AG04449 (cell line): Measurements from ENCODE around the gene UBE2O.

ENCODE experiments used
- CTCF ChIA-PET: fragments of 350-600 bp; formaldehyde crosslinking; extraction: SDS; loops from one replicate; lab custom pipeline; 2021; ENCODE audit warnings: antibody characterized with exemption; lab: Yijun Ruan, JAX
- POLR2A ChIA-PET: fragments of 400-600, 350-600 bp; formaldehyde crosslinking; extraction: SDS; loops from one replicate; lab custom pipeline; 2020; ENCODE audit warnings: antibody characterized with exemption, inconsistent platforms; lab: Yijun Ruan, JAX
- DNase-seq: peaks from one replicate; pipeline ENCODE4 v3.0.0-alpha.2; 2010; ENCODE audit warnings: low read depth, low spot score
- H3K4me3 ChIP-seq: 2 replicates; pipeline ENCODE4 v1.5.1; 2011; ENCODE audit warnings: low read depth, mild to moderate bottlenecking, control low read depth, low read length
- TF ChIP-seq, protein P1 (sequence below): IDR thresholded peaks from one replicate; pipeline ENCODE4 v1.5.1; 2011; ENCODE audit warnings: mild to moderate bottlenecking, moderate library complexity, low read length, control low read depth, inconsistent platforms; ENCODE audit not compliant: insufficient read depth; ENCODE audit errors: missing control alignments

UBE2O gene

DNA sequence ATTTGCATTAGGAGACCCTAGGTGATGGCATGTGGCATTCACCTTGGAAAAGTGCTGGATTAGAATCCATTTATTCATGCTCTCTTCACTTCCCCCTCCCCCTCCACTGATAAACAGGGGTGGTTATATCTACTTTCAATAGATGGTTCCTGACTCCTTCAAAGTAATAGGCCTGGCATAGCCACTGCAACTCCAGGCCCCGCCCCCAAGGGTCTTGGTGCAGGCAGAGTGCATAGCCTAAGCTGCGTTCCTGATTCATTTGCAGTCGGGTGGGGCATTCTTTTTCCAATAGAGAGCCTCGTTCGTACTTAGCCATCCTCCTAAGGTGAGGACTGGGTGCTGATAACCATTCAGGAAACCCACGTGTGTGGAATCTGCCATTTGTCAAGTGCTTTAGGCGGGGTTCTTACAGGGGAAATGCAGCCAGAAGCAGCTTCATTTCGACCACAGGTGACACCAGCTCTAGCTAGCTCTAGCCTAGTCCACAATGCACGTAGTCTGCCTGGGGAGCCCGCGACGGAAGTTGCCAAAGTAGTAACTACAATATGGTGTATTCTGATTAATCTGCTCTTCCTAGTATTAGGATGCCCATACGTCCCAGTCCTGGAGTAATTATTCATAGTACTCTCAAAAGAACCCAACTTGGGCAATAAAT lies 11.1 kb downstream of the UBE2O start:
- ChIA-PET POLR2A (no interaction called here), CTCF (interaction anchor here (0.7 to 1.5 kb wide), 4 partner anchors 11 to 65 kb away, joined by 3 to 4 read pairs (median 3); no protein-coding TSS in a partner anchor)
- no peak overlapping the region for H3K4me3 ChIP-seq
- TF ChIP-seq, protein P1, sequence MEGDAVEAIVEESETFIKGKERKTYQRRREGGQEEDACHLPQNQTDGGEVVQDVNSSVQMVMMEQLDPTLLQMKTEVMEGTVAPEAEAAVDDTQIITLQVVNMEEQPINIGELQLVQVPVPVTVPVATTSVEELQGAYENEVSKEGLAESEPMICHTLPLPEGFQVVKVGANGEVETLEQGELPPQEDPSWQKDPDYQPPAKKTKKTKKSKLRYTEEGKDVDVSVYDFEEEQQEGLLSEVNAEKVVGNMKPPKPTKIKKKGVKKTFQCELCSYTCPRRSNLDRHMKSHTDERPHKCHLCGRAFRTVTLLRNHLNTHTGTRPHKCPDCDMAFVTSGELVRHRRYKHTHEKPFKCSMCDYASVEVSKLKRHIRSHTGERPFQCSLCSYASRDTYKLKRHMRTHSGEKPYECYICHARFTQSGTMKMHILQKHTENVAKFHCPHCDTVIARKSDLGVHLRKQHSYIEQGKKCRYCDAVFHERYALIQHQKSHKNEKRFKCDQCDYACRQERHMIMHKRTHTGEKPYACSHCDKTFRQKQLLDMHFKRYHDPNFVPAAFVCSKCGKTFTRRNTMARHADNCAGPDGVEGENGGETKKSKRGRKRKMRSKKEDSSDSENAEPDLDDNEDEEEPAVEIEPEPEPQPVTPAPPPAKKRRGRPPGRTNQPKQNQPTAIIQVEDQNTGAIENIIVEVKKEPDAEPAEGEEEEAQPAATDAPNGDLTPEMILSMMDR, result no peak
- DNase-seq, result no peak

DNA sequence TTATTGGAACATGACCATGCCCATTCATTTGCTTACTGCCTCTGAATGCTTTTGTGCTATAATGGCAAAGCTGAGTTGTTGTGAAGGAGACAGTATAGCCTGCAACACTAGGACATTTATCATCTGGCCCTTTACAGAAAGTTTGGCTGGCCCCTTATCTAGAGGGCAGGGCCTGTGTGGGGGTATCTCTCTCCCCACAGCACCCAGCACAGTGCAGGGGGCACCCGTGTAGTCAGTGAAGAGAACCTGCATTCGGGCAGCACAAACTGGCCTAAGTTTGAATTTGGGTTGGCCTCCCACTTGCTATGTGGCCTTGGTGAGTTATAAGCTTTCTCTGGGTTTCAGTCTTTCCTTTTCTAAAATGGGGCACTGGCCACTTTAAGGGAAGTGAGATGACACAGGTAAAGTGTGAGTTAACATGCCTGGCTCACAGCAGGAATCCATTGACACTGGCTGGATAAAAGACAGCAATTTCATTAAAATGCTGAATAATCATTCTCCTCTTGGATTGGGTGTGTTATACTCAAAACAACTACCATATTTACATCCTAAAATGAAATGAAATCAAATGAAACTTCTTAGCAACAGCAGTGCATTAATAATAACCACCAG lies 12.1 kb downstream of the UBE2O start:
- ChIA-PET POLR2A (no interaction called here), CTCF (interaction anchor here (1.2 to 1.9 kb wide), 3 partner anchors 10 to 56 kb away, joined by 4 to 7 read pairs (median 5); no protein-coding TSS in a partner anchor)
- no peak for DNase-seq
- no peak overlapping the region for H3K4me3 ChIP-seq
- TF ChIP-seq, protein P1, result no peak

DNA sequence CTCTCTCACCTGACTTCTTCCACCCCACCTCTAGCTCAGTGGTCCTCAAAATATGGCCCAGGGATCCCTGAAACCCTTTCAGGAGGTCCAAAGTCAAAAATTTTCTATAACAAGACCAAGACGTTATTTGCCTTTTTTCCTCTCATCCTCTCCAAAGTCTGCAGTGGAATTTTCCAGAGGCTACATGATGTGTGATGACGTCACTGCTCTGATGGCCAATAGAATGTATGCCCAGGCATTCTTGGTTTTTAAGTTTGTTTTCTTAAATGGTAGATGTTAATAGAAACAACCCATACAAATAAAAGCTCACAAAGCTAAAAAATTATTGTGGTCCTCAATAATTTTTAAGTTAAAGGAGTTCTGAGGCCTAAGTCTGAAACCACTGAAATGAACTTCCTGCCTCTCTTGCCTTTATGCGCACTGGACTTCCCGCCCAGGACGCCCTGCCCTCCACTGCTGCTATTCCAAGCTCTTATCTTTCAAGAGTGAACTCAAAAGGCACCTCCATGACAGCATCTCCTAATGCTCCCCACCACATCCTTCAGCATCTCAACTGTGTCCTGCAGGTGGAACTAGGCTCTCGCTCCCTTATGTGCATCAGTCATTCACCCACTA lies 13.5 kb downstream of the UBE2O start:
- DNase-seq, result no peak
- CTCF ChIA-PET, result interaction anchor here (1.1 to 1.9 kb wide), 4 partner anchors 11 to 135 kb away, joined by 3 to 7 read pairs (median 4); no protein-coding TSS in a partner anchor
- TF ChIP-seq, protein P1, result no peak
- H3K4me3 ChIP-seq, result no peak overlapping the region
- POLR2A ChIA-PET, result no interaction called here

DNA sequence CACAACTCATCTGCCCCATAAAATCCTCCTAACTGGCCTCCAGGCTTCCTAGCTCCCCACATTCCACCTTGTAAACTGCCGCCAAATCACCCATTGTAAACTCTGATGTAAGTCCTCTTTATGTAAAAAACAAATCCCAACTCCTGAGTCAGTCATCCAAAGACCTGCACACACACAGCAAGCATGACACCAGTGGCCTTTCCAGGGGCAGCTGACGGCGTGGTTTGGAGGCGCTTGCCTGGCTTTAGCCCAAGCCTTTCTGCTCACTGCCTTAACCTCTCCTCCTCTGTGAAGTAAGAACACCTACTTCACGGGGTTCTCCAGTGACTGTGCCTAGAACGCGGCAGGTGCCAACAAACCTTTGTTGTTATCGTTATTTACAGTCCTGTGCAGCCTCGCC lies 14.0 kb downstream of the UBE2O start:
- ChIA-PET POLR2A (no interaction called here), CTCF (interaction anchor here (1.1 to 1.9 kb wide), 6 partner anchors 12 to 135 kb away, joined by 3 to 5 read pairs (median 3); no protein-coding TSS in a partner anchor)
- H3K4me3 ChIP-seq, result no peak overlapping the region
- DNase-seq, result no peak
- TF ChIP-seq, protein P1, result no peak

DNA sequence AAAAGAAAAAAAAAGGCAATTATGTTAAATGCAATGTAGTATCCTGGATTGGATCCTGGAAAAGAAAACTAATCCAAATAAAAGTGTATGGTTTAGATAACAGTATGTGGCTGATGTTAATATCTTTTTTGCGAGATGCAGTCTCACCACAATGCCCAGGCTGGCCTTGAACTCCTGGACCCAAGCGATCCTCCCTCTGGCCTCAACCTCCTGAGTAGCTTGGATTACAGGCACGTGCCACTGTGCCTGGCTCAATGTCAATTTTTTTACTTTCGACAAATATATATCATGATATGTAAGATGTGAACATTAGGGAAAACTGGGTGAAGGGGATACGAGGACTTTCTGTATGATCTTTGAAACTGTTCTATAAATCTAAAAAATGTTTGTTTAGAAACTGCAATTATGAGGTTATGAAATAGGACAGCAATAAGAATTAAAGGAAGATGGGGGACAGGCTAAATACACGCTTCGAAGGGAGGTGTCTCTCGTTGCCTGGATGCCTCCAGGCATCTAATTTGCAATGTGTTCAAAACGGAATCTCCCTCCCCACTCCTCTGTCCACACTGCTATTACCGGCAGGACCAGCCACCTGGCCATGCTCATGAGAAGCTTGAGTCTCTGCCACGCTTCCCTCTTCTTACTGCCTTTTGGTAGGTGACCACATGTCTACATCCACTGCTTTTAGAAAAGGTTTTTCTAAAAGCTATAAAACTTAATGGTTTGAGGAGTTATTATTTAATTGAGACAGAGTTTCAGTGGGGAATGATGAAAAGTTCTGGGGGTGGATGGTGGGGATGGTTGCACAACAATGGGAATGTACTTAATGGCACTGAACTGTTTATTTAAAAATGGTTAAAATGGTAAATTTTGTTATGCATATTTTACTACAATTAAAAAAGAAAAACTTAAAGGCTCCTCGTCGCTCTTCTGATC lies 15.2 kb downstream of the UBE2O start:
- TF ChIP-seq, protein P1, result no peak
- CTCF ChIA-PET, result interaction anchor here (1.0 to 2.5 kb wide), 7 partner anchors 11 to 37 kb away, joined by 3 to 8 read pairs (median 3); no protein-coding TSS in a partner anchor
- DNase-seq, result no peak
- no peak overlapping the region for H3K4me3 ChIP-seq
- POLR2A ChIA-PET, result no interaction called here
